GM12872 (cell line): ENCODE data around the gene ZBTB7C.

Source experiments
- TF ChIP-seq, protein P1 (sequence below): IDR thresholded peaks from 3 replicates; pipeline ENCODE4 v1.5.1; 2011; ENCODE audit warnings: low read depth, mild to moderate bottlenecking, low read length, moderate library complexity; ENCODE audit not compliant: insufficient read depth

The ZBTB7C gene

DNA sequence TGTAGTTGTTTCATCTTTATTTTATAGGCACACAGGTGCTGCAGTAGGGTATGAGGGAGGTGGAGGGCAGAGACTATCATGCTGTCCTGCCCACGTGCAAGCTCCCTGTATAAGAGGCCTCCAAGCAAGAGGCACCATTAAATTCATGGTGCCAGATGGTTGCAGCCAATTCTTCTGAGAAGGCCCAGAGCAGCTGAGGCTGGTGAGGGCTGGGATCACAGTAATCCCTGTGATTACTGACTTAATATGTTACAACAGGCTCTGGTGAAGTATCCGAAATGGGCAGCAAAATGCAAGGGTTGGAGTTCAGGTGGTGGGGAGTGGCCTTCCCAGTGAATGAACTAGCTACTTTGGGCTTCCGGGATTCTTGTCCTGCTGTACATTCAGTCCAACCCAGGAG lies 286.8 kb downstream of the ZBTB7C start:
- TF ChIP-seq, protein P1, sequence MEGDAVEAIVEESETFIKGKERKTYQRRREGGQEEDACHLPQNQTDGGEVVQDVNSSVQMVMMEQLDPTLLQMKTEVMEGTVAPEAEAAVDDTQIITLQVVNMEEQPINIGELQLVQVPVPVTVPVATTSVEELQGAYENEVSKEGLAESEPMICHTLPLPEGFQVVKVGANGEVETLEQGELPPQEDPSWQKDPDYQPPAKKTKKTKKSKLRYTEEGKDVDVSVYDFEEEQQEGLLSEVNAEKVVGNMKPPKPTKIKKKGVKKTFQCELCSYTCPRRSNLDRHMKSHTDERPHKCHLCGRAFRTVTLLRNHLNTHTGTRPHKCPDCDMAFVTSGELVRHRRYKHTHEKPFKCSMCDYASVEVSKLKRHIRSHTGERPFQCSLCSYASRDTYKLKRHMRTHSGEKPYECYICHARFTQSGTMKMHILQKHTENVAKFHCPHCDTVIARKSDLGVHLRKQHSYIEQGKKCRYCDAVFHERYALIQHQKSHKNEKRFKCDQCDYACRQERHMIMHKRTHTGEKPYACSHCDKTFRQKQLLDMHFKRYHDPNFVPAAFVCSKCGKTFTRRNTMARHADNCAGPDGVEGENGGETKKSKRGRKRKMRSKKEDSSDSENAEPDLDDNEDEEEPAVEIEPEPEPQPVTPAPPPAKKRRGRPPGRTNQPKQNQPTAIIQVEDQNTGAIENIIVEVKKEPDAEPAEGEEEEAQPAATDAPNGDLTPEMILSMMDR, result no peak

DNA sequence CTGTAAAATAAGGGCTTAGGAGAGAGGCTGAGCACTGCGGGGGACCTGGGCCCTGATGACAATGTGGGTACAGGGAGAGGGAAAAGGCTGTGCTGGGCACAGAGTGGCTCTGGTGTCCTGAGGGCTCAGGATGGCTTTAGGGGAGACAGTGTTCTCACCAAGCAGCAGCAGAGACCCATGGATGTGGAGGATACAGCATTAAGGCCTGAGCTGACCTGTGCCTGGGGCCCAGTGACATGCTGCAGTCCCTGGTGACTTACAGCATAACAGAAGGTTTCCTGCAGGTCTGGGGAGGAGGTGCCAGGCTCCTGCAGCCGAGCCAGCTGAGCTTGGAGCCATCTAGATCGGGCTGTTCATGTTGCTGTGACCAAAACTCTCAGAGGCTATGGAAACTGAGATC lies 287.4 kb downstream of the ZBTB7C start:
- TF ChIP-seq, protein P1, result no peak

DNA sequence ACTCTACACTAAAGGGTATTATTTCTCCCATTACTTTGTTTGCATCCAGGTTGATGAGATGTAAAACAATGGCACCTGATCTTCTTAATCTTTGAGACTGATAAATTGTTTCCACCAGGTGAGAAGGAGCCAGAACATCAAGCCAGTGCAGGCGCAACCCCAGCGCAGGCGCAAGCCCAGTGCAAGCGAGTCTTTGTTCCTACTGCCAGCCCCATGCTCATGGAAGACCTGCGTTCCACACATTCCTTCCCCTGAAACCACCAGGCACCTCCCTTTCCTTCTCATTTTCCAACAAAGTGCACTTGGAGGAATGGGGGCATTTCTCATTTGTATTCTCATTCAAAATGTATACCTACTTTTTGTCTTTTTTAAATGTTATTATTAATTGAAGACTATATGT lies 290.0 kb downstream of the ZBTB7C start:
- TF ChIP-seq, protein P1, result no peak

DNA sequence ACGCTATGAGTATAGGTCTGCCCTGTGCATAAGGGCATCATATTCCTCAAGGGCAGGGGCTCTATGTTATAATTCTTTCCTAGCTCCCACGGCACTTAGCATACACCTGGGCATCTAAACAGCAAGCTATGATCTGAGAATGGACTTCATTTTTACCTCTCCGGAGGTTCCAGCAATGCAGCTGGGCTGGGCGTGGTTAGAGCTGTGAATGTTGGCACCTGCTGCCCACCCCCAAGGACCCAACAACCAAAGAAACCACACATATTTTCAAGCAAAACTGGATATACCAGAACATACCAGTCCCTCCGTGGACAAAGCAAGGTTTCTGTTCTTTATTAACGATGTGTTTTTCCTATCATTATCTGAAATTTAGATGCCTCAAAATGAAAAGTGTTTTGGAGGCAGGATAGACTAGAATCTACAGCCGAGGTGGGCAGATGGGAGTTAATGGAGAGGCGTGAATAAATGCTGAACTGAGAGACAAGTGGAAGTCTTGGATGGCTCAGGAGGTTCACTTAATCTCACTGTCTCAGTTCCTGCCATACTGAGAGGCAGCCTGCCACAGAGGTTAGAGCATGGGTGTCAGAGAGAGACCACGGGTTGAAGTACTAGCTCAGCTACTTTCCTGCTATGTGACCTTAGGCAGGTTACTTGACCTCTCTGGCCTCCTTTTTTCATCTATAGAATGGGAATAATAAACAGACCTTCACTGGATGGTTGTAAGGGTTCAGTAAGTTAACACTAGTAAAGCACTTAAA lies 292.1 kb downstream of the ZBTB7C start:
- TF ChIP-seq, protein P1, result no peak

DNA sequence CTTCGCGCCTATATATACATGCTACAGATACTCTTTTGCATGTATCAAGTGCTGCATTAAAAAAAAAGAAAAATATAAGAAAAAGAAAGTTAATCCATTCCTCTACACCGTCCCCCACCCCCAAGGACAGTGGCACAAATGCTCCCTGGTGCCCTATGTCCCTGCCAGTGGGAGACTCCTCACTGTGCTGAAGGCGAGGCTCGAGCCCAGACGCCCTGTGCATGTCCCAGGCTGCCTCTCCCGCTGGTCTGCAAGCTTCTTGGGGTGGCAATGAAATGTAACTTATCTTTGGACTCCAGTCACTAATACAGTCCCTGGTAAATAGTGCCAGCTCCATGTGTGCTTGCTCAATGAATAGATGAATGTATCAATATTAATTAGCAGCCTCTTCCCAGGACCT lies 293.2 kb downstream of the ZBTB7C start:
- TF ChIP-seq, protein P1, result no peak

DNA sequence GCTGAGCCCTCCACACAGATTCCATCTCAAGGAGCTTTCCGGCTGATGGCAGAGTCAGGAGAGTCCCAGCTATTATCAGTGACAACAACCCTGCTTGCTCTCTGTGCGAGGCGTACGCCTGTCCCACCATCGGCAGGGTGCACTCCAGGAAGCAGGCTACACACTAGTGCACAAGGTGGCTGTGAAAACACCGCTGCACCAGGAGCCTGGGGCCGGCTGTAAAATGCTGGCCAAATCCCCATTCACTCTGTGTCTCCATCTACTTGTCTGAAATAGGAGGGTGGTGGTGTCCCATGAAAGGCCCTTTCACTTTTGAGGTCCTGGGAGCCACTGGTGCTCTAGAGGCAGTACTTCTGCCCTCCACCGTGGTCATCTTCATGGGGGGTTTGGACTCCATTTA lies 295.5 kb downstream of the ZBTB7C start:
- TF ChIP-seq, protein P1, result no peak

DNA sequence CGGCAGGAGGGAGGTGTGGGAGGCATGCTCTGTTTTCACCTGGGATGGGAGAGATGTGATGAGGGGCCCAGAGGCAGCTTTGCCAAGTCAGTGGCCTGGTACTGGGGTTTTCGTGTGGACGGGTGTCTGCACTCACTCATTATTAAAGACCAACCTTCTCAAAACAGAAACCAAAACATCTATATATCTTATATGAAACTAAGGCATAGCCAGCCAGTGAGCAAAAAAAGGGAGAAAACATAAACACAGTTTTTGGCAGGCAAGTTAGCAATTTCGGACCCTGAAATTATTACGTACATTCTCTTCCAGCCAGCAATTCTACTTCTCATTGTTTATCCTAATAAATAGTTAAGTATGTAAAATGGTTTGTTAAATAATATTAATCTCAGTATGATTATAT lies 297.6 kb downstream of the ZBTB7C start:
- TF ChIP-seq, protein P1, result no peak
